NT2/D1 (cell line): ENCODE results near the gene MEF2C.

Experiments used
- YY1 ChIP-seq: IDR thresholded peaks from 2 replicates; pipeline ENCODE4 v1.6.1; 2011; ENCODE audit not compliant: insufficient read length, insufficient read depth
- ZNF274 ChIP-seq: IDR thresholded peaks from 2 replicates; pipeline ENCODE4 v1.6.1; 2011; ENCODE audit warnings: mild to moderate bottlenecking, low read depth, low read length

GRCh38 chr5:88870285-88870684 lies 12.7 kb downstream of the MEF2C start:
- TF ChIP-seq ZNF274: no peak
- TF ChIP-seq YY1: no peak
